ENCODE measurements around the gene TUBB3. TPM values are rescaled to one million over a fixed set of nuclear protein-coding genes. Genes with fewer than 3 reads are reported as not detected.
"Not testable (repeated sequence)": the region's sequence is repeated elsewhere in the genome, so short reads cannot be mapped to it uniquely, and the experiment has no call there.

TUBB3 gene
- total RNA-seq, 1 donor: 95.9 TPM

GRCh38 chr16:89912627-89913026, 10.5 kb upstream of the TUBB3 start:
- no peak overlapping the region for H3K4me3 ChIP-seq (ENCODE audit: low read depth, low read length)
- TF ChIP-seq CTCF (IDR thresholded peaks at IDR 0.05; ENCODE audit: insufficient read depth, low read depth, low read length): no peak
- no peak for DNase-seq (ENCODE audit: low read depth)

GRCh38 chr16:89913408-89914387, 9.4 kb upstream of the TUBB3 start:
- no peak for TF ChIP-seq CTCF (IDR thresholded peaks at IDR 0.05; ENCODE audit: insufficient read depth, low read depth, low read length)
- DNase-seq (ENCODE audit: low read depth): no peak
- H3K4me3 ChIP-seq (ENCODE audit: low read depth, low read length): no peak overlapping the region

- H3K4me3 ChIP-seq (ENCODE audit: low read depth, low read length); DNase-seq (ENCODE audit: low read depth): not testable (repeated sequence)
These were observed 8.4 kb upstream of the TUBB3 start for GRCh38 chr16:89914642-89915285.

- no peak for TF ChIP-seq CTCF (IDR thresholded peaks at IDR 0.05; ENCODE audit: insufficient read depth, low read depth, low read length)
- DNase-seq (ENCODE audit: low read depth): no peak
- H3K4me3 ChIP-seq (ENCODE audit: low read depth, low read length): no peak overlapping the region
These were observed 7.6 kb upstream of the TUBB3 start for GRCh38 chr16:89915303-89916232.

- peak overlapping the region; percentile 55 for H3K4me3 ChIP-seq (ENCODE audit: low read depth, low read length)
- no peak for TF ChIP-seq CTCF (IDR thresholded peaks at IDR 0.05; ENCODE audit: insufficient read depth, low read depth, low read length)
- DNase-seq (ENCODE audit: low read depth): peak; percentile 91
These were observed 5.2 kb upstream of the TUBB3 start for GRCh38 chr16:89917773-89918452.

- peak; percentile 54 for DNase-seq (ENCODE audit: low read depth)
- H3K4me3 ChIP-seq (ENCODE audit: low read depth, low read length): peak within 1 kb of the TSS; percentile 55
- peak; percentile 57 for TF ChIP-seq CTCF (IDR thresholded peaks at IDR 0.05; ENCODE audit: insufficient read depth, low read depth, low read length)
These were observed 4.4 kb upstream of the TUBB3 start, which contains the start of gene MC1R for GRCh38 chr16:89918453-89919347. TSS of gene MC1R (plus strand) at chr16:89918862. CDS start at chr16:89919259, 397 bp downstream.

Data from fibroblast of villous mesenchyme (primary cell).